Gastrocnemius medialis (tissue), 4 donors: Measurements from ENCODE around the gene PPIB. TPM values are rescaled to one million over a fixed set of nuclear protein-coding genes. Genes with fewer than 3 reads are reported as not detected.

ENCODE experiments used
- ATAC-seq, 2 donors: fragments of 150-250 bp; one replicate each; pipeline ENCODE4 v1.9.1; 2016
- DNase-seq, 2 donors: peaks; one replicate each; pipeline ENCODE4 v3.0.0-alpha.2; 2019
- H3K27ac ChIP-seq, 4 donors: fragments of 200-600 bp; sonication (generic); 1 replicate in 1 of 4; 2 replicates in 3 of 4; pipeline ENCODE4 v1.5.1; 2016 to 2018; ENCODE audit warnings: mild to moderate bottlenecking in 2 of 4, moderate library complexity in 1 of 4
- H3K27me3 ChIP-seq, 3 donors: fragments of 200-600 bp; sonication (generic) in 2 of 3; 1 replicate in 1 of 3; 2 replicates in 2 of 3; pipeline versions ENCODE4 v1.5.1 to v1.6.0; 2016 to 2019; ENCODE audit warnings: mild to moderate bottlenecking in 1 of 3, moderate library complexity in 1 of 3
- H3K36me3 ChIP-seq, 2 donors: fragments of 200-600 bp; sonication (generic) in 1 of 2; one replicate each; pipeline ENCODE4 v1.5.1; 2017 to 2018
- H3K4me1 ChIP-seq, 2 donors: fragments of 200-600 bp; sonication (generic) in 1 of 2; one replicate each; pipeline ENCODE4 v1.5.1; 2016 to 2017; ENCODE audit warnings: mild to moderate bottlenecking in 2 of 2
- H3K4me3 ChIP-seq, 4 donors: fragments of 200-600 bp; sonication (generic) in 3 of 4; 1 replicate in 1 of 4; 2 replicates in 3 of 4; pipeline ENCODE4 v1.5.1; 2016 to 2019; ENCODE audit warnings: mild to moderate bottlenecking in 2 of 4
- H3K9me3 ChIP-seq, 3 donors: fragments of 200-600 bp; sonication (generic) in 2 of 3; 1 replicate in 1 of 3; 2 replicates in 2 of 3; pipeline ENCODE4 v1.5.1; 2016 to 2019
- CTCF ChIP-seq, 5 experiments: fragments of 450-650 bp in 3 of 5; fragments of 200-600 bp in 2 of 5; sonication (generic) in 2 of 5; IDR thresholded peaks in 4 of 5; conservative IDR thresholded peaks in 1 of 5; 1 replicate in 4 of 5; 2 replicates in 1 of 5; pipeline ENCODE4 v1.5.1; 2016 to 2019; ENCODE audit warnings: antibody characterized with exemption in 5 of 5, mild to moderate bottlenecking in 3 of 5, moderate library complexity in 3 of 5
- POLR2A ChIP-seq, 2 donors: fragments of 450-650 bp; IDR thresholded peaks; one replicate each; pipeline ENCODE4 v1.6.1; 2017; ENCODE audit warnings: antibody characterized with exemption in 2 of 2, mild to moderate bottlenecking in 2 of 2, moderate library complexity in 2 of 2
- in situ Hi-C, 4 donors: fragments of 200-750 bp; cut with MboI; loops; one replicate each; pipeline versions ENCODE4 v1.15.0 to v1.8.0; 2017; ENCODE audit warnings: low sequenced_read_pairs in 4 of 4
- intact Hi-C: fragments of 100-400 bp; cut with DNase I; formaldehyde crosslinking; loops from one replicate; pipeline ENCODE4 v1.15.1; 2023; ENCODE audit warnings: low total_unique reads
- total RNA-seq, 4 donors: library from RNA; depleted of rRNA; stranded (reverse); fragments of >200 nt; gene quantifications; one replicate each; pipeline versions ENCODE4 v1.1.0 to v1.2.3, GENCODE V29; 2016

The PPIB gene
- total RNA-seq, 4 donors from 2014 or later = 26.8 to 78.5 (median 40.2) TPM

DNA sequence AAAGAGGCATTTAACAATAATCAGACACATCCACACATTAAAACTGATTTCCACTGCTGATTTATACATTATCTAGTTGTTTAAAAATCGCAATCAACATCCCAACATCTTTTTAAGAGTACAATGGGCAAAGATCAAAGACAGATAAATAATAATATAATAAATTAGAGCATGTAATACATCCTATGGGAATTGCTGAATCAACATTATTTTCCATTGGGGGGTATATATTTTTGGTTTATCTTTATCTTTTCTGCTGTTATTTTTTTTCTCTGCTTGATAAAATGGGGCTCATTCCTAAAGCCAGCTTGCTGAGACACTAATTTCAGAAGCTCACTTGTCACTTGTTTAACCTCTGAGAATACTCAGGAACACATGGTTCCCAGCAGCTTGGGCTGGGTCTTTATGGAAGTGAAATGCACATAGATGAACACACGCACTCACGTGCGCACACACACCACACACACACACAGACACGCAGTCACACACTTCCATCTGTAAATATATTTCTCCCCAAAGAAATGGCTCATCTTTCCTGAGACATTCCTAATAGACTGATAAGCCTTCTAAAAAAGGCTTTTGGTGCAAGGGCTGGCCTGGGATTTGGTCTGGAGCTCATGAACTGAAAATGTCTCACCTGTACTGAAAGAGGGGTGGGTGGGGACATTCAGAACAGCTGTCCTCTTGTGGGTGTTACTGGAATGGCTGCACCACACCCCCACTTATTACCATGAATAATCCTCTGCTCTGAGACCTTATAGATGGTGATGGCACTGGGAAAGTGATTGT is 3.5 kb upstream of the PPIB start:
- ATAC-seq = no peak
- no peak for TF ChIP-seq CTCF (IDR thresholded peaks at IDR 0.05 in 4 of 5, conservative IDR thresholded peaks at IDR 0.05 in 1 of 5)

DNA sequence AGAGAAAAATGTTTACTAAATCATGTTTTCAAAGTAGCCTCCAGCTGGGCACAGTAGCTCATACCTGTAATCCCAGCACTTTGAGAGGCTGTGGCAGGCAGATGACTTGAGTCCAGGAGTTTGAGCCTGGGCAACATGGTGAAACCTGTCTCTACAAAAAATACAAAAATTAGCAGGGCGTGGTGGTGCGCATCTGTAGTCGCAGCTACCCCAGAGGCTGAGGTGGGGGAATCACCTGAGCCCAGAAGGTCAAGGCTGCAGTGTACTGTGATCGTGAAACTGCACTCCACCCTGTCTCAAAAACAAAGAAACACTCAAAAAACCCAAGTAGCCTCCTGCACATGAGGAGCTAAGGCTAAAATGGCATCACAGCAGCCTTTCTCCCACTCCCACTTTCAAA is 1.6 kb upstream of the PPIB start:
- H3K4me3 ChIP-seq = no peak overlapping the region
- intact Hi-C loops (loop anchor here (5.0 kb wide), 4 partner anchors 57 to 823 kb away; partner anchors contain the start of genes PCLAF, SPG21 and ZNF609), in situ Hi-C loops (no loop called here)
- TF ChIP-seq POLR2A (IDR thresholded peaks at IDR 0.05) (no peak), CTCF (IDR thresholded peaks at IDR 0.05 in 4 of 5, conservative IDR thresholded peaks at IDR 0.05 in 1 of 5) (no peak)
- H3K27ac ChIP-seq = peak overlapping the region; percentile 81 to 96 (median 94)
- DNase-seq = no peak
- H3K27me3 ChIP-seq = no peaks in the 10 kb centered on the region
- H3K4me1 ChIP-seq = peaks cover 23 to 24% of the 10 kb centered on the region in 2 donors
- H3K36me3 ChIP-seq = peaks cover 4 to 23% of the 10 kb centered on the region in 2 donors
- no peaks in the 10 kb centered on the region for H3K9me3 ChIP-seq
- no peak for ATAC-seq

More for the DNA sequence above, 3.5 kb upstream of the PPIB start:
- Histone ChIP-seq H3K27me3 (no peaks in the 10 kb centered on the region), H3K9me3 (no peaks in the 10 kb centered on the region), H3K4me1 (peaks cover 14 to 21% of the 10 kb centered on the region in 2 donors), H3K4me3 (no peak overlapping the region), H3K36me3 (peaks cover 0 to 6% of the 10 kb centered on the region in 2 donors), H3K27ac (no peak overlapping the region)
- intact Hi-C loops = no loop called here
- DNase-seq = no peak
- in situ Hi-C loops = no loop called here

- intact Hi-C loops = loop anchor here (2.0 to 5.0 kb wide), 5 partner anchors 57 to 823 kb away; partner anchors contain the start of genes CSNK1G1, PCLAF, SPG21 and ZNF609
- peaks cover 23 to 24% of the 10 kb centered on the region in 2 donors for H3K4me1 ChIP-seq
- ATAC-seq = peak; percentile 43 to 54
Observed at GRCh38 chr15:64163659-64164362, 989 bp upstream of the PPIB start.

DNA sequence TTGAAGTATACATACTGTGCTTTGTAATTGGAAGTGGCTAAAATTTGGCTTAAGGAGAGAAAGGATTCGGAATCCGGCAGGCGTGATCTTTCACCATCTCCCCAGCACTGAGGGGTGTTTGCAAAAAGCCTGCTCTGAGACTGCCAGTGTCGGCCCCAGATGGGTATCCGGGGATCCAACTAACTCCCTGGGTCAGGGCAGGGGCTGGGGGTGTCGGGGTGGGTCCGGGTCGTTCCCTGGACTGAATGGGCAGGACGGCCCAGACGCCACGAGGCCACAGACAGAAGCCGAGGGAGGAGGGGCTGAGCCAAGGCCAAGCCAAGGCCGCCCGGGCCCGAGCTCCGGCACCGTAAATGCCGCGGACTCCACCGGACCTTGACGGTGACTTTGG is 349 bp downstream of the PPIB start:
- DNase-seq = no peak
- Histone ChIP-seq H3K4me3 (peak overlapping the region; percentile 83 to 96 (median 88)), H3K27ac (peak overlapping the region; percentile 84 to 96 (median 94)), H3K4me1 (peaks cover 23 to 24% of the 10 kb centered on the region in 2 donors), H3K27me3 (no peaks in the 10 kb centered on the region), H3K36me3 (peaks cover 6 to 43% of the 10 kb centered on the region in 2 donors), H3K9me3 (no peaks in the 10 kb centered on the region)
- TF ChIP-seq POLR2A (IDR thresholded peaks at IDR 0.05) (no peak), CTCF (IDR thresholded peaks at IDR 0.05 in 4 of 5, conservative IDR thresholded peaks at IDR 0.05 in 1 of 5) (no peak)
- in situ Hi-C loops (no loop called here), intact Hi-C loops (loop anchor here (2.0 to 5.0 kb wide), 5 partner anchors 55 to 825 kb away; partner anchors contain the start of genes CSNK1G1, PCLAF, SPG21 and ZNF609)
- peak; percentile 48 to 50 for ATAC-seq

More at GRCh38 chr15:64163659-64164362, 989 bp upstream of the PPIB start:
- H3K27ac ChIP-seq = peak overlapping the region; percentile 81 to 96 (median 94)
- peak in 1 of 2 donors; percentile 60 for DNase-seq
- TF ChIP-seq CTCF (IDR thresholded peaks at IDR 0.05 in 4 of 5, conservative IDR thresholded peaks at IDR 0.05 in 1 of 5) (peak in 1 of 5 experiments; percentile 1), POLR2A (IDR thresholded peaks at IDR 0.05) (no peak)
- in situ Hi-C loops = no loop called here
- no peaks in the 10 kb centered on the region for H3K27me3 ChIP-seq
- H3K36me3 ChIP-seq = peaks cover 4 to 30% of the 10 kb centered on the region in 2 donors
- H3K9me3 ChIP-seq = no peaks in the 10 kb centered on the region
- H3K4me3 ChIP-seq = peak overlapping the region; percentile 48 to 89 (median 70)
